PC-9 (cell line): ENCODE data around the gene TEC. TPM values are rescaled to one million over a fixed set of nuclear protein-coding genes. Genes with fewer than 3 reads are reported as not detected.
A peak's percentile ranks its signal among the peaks of the same experiment; 100 is the strongest.

Experiments
- BruUV-seq: library from RNA; stranded (reverse); fragments of 400-500 nt; replicated peaks from 2 replicates; lab custom pipeline; 2021; lab: Mats Ljungman, UMichigan
- CTCF ChIA-PET: fragments of 300-600 bp; sonication (Branson Sonifier 250); formaldehyde crosslinking; loops from one replicate; lab custom pipeline; 2022; ENCODE audit warnings: antibody characterized with exemption; lab: Charles Lee
- POLR2A ChIA-PET: fragments of 300-600 bp; sonication (Branson Sonifier 250); formaldehyde crosslinking; loops from one replicate; lab custom pipeline; 2022; ENCODE audit warnings: antibody characterized with exemption; ENCODE audit not compliant: unreplicated experiment; lab: Charles Lee
- DNase-seq, 2 experiments: peaks; one replicate each; pipeline versions ENCODE4 v3.0.0 to v3.0.0-alpha.2; 2015 to 2022; ENCODE audit warnings: mixed read lengths in 1 of 2
- H2AFZ ChIP-seq: fragments of 200-600 bp; sonication (generic); 2 replicates; pipeline ENCODE4 v1.8.1; 2017; ENCODE audit warnings: antibody characterized with exemption
- H3F3A ChIP-seq: fragments of 200-600 bp; sonication (generic); 2 replicates; pipeline ENCODE4 v1.8.1; 2017; ENCODE audit warnings: antibody characterized with exemption, mild to moderate bottlenecking, low read depth; ENCODE audit not compliant: insufficient read depth
- H3K27ac ChIP-seq: fragments of 200-600 bp; sonication (generic); 2 replicates; pipeline ENCODE4 v1.6.1; 2016; ENCODE audit warnings: mixed run types
- H3K27me3 ChIP-seq: fragments of 200-600 bp; sonication (generic); 2 replicates; pipeline ENCODE4 v1.6.1; 2016; ENCODE audit warnings: low read depth, mixed run types; ENCODE audit not compliant: insufficient read depth
- H3K36me3 ChIP-seq: fragments of 200-600 bp; sonication (generic); 2 replicates; pipeline ENCODE4 v1.6.1; 2016; ENCODE audit warnings: low read depth, mixed run types
- H3K4me1 ChIP-seq: fragments of 200-600 bp; sonication (generic); replicated peaks from 2 replicates; pipeline ENCODE4 v1.6.1; 2016; ENCODE audit warnings: mixed run types; ENCODE audit not compliant: insufficient read depth
- H3K4me2 ChIP-seq: fragments of 200-600 bp; sonication (generic); 2 replicates; pipeline ENCODE4 v1.6.1; 2017; ENCODE audit warnings: mixed run types
- H3K4me3 ChIP-seq: fragments of 200-600 bp; sonication (generic); 2 replicates; pipeline ENCODE4 v1.6.1; 2016; ENCODE audit warnings: mixed run types
- H3K79me2 ChIP-seq: fragments of 200-600 bp; sonication (generic); 2 replicates; pipeline ENCODE4 v1.6.1; 2017; ENCODE audit warnings: low read depth, mixed run types
- H3K9me2 ChIP-seq: fragments of 200-600 bp; sonication (generic); 2 replicates; pipeline ENCODE4 v1.8.1; 2017; ENCODE audit warnings: mild to moderate bottlenecking; ENCODE audit not compliant: insufficient read depth
- H3K9me3 ChIP-seq: fragments of 200-600 bp; sonication (generic); 2 replicates; pipeline ENCODE4 v1.8.1; 2016; ENCODE audit warnings: low read depth; ENCODE audit not compliant: insufficient read depth
- H4K20me1 ChIP-seq: fragments of 200-600 bp; sonication (generic); 2 replicates; pipeline ENCODE4 v1.8.1; 2017; ENCODE audit not compliant: insufficient read depth
- EZH2 ChIP-seq: fragments of 200-600 bp; sonication (generic); IDR thresholded peaks from 2 replicates; pipeline ENCODE4 v1.8.0; 2017; ENCODE audit warnings: antibody characterized with exemption, low read depth
- intact Hi-C: fragments of 100-400 bp; cut with micrococcal nuclease; formaldehyde crosslinking; loops from one replicate; pipeline ENCODE4 v1.10.0; 2022; ENCODE audit not compliant: unreplicated experiment
- total RNA-seq: library from RNA; stranded (reverse); gene quantifications from 2 replicates; pipeline ENCODE4 v1.2.3, GENCODE V29; 2021
- TF ChIP-seq, protein P1 (sequence below): fragments of 200-600 bp; sonication (generic); conservative IDR thresholded peaks from 2 replicates; pipeline ENCODE4 v1.6.1; 2017; ENCODE audit warnings: mixed run types, antibody characterized with exemption, mild to moderate bottlenecking, moderate library complexity

The TEC gene
- total RNA-seq, 1 experiment from 2014 or later = 6.2 TPM

- no peak overlapping the region for H3K27ac ChIP-seq
Measured at GRCh38 chr4:48237996-48238645, 31.5 kb downstream of the TEC start.

DNA sequence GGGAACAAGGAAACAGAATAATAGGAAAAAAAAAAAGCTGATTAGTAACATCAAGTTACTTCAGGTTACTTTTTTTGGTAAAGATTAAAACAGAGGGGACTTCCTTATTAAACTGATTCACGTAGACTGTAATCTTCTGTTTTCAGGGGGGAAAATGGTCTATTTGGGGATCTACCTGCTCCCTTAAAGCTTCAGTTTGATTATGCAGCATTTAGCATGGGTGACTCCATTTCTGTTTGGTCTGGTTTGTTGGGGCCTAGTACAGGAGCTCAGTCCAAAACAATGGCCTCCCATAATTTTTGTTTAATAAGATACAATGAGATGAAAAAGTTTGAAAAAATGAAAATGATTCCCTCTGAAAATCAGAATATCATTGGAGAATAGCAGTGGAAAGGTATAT is 34.6 kb downstream of the TEC start:
- no peaks in the 10 kb centered on the region for H3K36me3 ChIP-seq
- H3K27me3 ChIP-seq = no peaks in the 10 kb centered on the region
- H3F3A ChIP-seq = no peaks in the 10 kb centered on the region
- H3K9me3 ChIP-seq = no peaks in the 10 kb centered on the region
- H4K20me1 ChIP-seq = peaks cover 4% of the 10 kb centered on the region; the same call in 1 of the 2 replicates
- H3K79me2 ChIP-seq = peaks cover 12% of the 10 kb centered on the region; the same call in 1 of the 2 replicates
- H3K9me2 ChIP-seq = no peaks in the 10 kb centered on the region; the same call in 1 of the 2 replicates
- intact Hi-C loops = no loop called here
- ChIA-PET CTCF (no interaction called here), POLR2A (no interaction called here)
- no peak overlapping the region for H3K4me3 ChIP-seq
- TF ChIP-seq EZH2 = no peak
- TF ChIP-seq, protein P1, sequence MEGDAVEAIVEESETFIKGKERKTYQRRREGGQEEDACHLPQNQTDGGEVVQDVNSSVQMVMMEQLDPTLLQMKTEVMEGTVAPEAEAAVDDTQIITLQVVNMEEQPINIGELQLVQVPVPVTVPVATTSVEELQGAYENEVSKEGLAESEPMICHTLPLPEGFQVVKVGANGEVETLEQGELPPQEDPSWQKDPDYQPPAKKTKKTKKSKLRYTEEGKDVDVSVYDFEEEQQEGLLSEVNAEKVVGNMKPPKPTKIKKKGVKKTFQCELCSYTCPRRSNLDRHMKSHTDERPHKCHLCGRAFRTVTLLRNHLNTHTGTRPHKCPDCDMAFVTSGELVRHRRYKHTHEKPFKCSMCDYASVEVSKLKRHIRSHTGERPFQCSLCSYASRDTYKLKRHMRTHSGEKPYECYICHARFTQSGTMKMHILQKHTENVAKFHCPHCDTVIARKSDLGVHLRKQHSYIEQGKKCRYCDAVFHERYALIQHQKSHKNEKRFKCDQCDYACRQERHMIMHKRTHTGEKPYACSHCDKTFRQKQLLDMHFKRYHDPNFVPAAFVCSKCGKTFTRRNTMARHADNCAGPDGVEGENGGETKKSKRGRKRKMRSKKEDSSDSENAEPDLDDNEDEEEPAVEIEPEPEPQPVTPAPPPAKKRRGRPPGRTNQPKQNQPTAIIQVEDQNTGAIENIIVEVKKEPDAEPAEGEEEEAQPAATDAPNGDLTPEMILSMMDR = no peak
- no peak for DNase-seq
- no peak overlapping the region for H3K4me2 ChIP-seq
- BruUV-seq = no TSS peak
- no peak overlapping the region for H2AFZ ChIP-seq
- H3K4me1 ChIP-seq = 0 out of 2 replicates have a peak, but pooled peaks cover 3% of the 10 kb centered on the region
- no peak overlapping the region for H3K27ac ChIP-seq

More at GRCh38 chr4:48237996-48238645, 31.5 kb downstream of the TEC start:
- Histone ChIP-seq H3K4me1 (0 out of 2 replicates have a peak, but pooled peaks cover 3% of the 10 kb centered on the region), H3K79me2 (peaks cover 3% of the 10 kb centered on the region; the same call in 1 of the 2 replicates), H2AFZ (no peak overlapping the region), H3K9me2 (no peaks in the 10 kb centered on the region; the same call in 1 of the 2 replicates), H3K9me3 (no peaks in the 10 kb centered on the region), H4K20me1 (peaks cover 4% of the 10 kb centered on the region; the same call in 1 of the 2 replicates), H3K27me3 (no peaks in the 10 kb centered on the region), H3K4me2 (peak overlapping the region; percentile 44; the same call in 1 of the 2 replicates), H3K4me3 (no peak overlapping the region), H3K36me3 (no peaks in the 10 kb centered on the region), H3F3A (no peaks in the 10 kb centered on the region)
- intact Hi-C loops = no loop called here
- TF ChIP-seq, protein P1 = no peak
- TF ChIP-seq EZH2 = no peak
- no TSS peak for BruUV-seq
- ChIA-PET CTCF (no interaction called here), POLR2A (interaction anchor here (0.6 kb wide), 2 partner anchors 12 to 32 kb away, joined by 3 to 7 read pairs; no protein-coding TSS in a partner anchor)
- DNase-seq = no peak

DNA sequence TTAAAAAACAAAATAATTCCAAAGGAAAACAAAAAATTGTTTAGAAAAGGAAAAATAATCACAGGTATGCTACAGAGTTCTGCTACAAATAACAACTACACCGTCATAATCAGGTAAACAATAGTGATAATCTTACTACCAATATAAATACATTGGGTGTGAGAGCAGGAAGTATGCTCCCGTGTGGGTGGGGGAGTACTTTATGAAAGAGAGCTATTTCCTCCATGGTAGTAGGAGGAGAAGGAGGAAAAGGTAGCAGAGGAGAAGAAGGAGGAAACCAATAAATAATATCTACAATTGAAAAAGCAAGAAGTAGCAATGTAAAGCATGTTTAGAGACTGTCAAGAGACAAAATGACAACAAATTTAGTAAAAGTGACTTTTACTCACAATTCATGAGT is 35.1 kb downstream of the TEC start:
- Histone ChIP-seq H3K9me3 (no peaks in the 10 kb centered on the region), H3F3A (no peaks in the 10 kb centered on the region), H4K20me1 (peaks cover 4% of the 10 kb centered on the region; the same call in 1 of the 2 replicates), H3K36me3 (no peaks in the 10 kb centered on the region), H3K4me3 (no peak overlapping the region), H3K4me1 (0 out of 2 replicates have a peak, but pooled peaks cover 3% of the 10 kb centered on the region), H3K27ac (no peak overlapping the region), H3K79me2 (peaks cover 12% of the 10 kb centered on the region; the same call in 1 of the 2 replicates), H3K9me2 (no peaks in the 10 kb centered on the region; the same call in 1 of the 2 replicates), H3K27me3 (no peaks in the 10 kb centered on the region), H2AFZ (no peak overlapping the region), H3K4me2 (no peak overlapping the region)
- ChIA-PET CTCF (no interaction called here), POLR2A (no interaction called here)
- no TSS peak for BruUV-seq
- no peak for TF ChIP-seq EZH2
- TF ChIP-seq, protein P1 = no peak
- no peak for DNase-seq
- intact Hi-C loops = no loop called here
